ENCODE results near the gene HCN2. TPM values are rescaled to one million over a fixed set of nuclear protein-coding genes. Genes with fewer than 3 reads are reported as not detected.
"Not testable (repeated sequence)": the region's sequence is repeated elsewhere in the genome, so short reads cannot be mapped to it uniquely, and the experiment has no call there.

Gene HCN2
- total RNA-seq, 2 experiments from 2014 or later = 0.84 to 1.3 TPM

DNA sequence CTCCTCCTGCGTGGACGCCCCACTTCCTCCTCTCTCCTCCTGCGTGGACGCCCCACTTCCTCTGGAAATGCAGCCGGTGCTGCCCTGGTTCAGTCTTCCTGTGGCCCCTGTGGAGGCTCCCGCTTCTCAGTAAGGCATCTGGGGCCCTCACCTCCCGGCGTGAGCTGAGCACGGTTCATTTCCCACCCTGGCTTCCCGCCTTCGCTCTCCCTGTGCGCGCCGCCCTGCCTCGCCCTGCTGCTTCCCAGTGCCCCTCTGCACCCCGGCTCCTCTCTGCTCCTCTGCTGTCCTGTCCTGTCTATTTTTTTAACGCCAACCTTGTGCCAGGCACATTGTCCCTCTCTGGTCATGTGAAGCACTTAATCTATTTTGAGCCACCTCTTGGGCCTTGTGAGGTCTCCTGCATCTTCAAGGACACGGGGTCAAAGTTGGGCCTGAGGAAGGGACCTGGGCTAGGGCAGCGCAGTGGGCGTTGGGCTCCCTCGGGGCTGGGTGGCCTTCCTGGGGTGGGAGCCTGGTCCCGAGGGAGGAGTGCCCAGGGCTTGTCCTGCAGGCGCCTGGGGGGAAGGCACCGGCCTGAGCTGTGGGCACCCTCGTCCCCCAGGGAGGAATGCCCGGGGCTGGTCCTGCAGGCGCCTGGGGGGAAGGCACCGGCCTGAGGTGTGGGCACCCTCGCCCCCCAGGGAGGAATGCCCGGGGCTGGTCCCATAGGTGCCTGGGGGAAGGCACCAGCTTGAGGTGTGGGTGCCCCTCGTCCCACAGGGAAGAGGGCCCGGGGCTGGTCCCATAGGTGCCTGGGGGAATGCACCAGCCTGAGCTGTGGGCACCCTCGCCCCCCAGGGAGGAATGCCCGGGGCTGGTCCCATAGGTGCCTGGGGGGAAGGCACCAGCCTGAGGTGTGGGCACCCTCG lies 13.0 kb downstream of the HCN2 start:
- Mint-ChIP-seq H3K4me3 (no peak overlapping the region), H3K36me3 (ENCODE audit: low read depth) (no peaks in the 10 kb centered on the region)
- POLR2A ChIA-PET = no interaction called here

DNA sequence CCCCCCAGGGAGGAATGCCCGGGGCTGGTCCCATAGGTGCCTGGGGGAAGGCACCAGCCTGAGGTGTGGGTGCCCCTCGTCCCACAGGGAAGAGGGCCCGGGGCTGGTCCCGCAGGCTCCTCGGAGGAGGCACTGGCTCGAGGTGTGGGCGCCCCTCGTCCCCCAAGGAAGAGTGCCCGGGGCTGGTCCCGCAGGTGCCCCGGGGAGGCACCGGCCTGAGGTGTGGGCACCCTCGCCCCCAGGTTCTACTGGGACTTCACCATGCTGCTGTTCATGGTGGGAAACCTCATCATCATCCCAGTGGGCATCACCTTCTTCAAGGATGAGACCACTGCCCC lies 13.6 kb downstream of the HCN2 start:
- H3K4me1 Mint-ChIP-seq (ENCODE audit: low read depth); H3K4me3 Mint-ChIP-seq; H3K27ac Mint-ChIP-seq; DNase-seq; H3K27me3 Mint-ChIP-seq (ENCODE audit: low read depth); H3K9me3 Mint-ChIP-seq (ENCODE audit: insufficient read depth); CTCF ChIA-PET; H3K36me3 Mint-ChIP-seq (ENCODE audit: low read depth); POLR2A ChIA-PET; ATAC-seq: not testable (repeated sequence)

More for the DNA sequence above, 13.0 kb downstream of the HCN2 start:
- ATAC-seq (no peak), DNase-seq (no peak)
- H3K9me3 Mint-ChIP-seq (ENCODE audit: insufficient read depth) = no peaks in the 10 kb centered on the region
- H3K27ac Mint-ChIP-seq = no peak overlapping the region
- H3K4me1 Mint-ChIP-seq (ENCODE audit: low read depth) = no peaks in the 10 kb centered on the region
- H3K27me3 Mint-ChIP-seq (ENCODE audit: low read depth) = no peaks in the 10 kb centered on the region
- CTCF ChIA-PET = no interaction called here

DNA sequence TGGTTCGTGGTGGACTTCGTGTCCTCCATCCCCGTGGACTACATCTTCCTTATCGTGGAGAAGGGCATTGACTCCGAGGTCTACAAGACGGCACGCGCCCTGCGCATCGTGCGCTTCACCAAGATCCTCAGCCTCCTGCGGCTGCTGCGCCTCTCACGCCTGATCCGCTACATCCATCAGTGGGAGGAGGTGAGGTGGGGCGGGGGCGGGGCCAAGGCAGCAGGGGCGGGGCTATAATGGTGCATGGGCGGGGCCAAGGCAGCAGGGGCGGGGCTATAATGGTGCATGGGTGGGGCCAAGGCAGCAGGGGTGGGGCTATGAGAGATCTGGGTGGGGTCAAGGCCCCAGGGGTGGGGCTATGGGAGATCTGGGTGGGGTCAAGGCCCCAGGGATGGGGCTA lies 14.1 kb downstream of the HCN2 start:
- H3K9me3 Mint-ChIP-seq (ENCODE audit: insufficient read depth); H3K27ac Mint-ChIP-seq; H3K4me3 Mint-ChIP-seq; H3K36me3 Mint-ChIP-seq (ENCODE audit: low read depth); H3K4me1 Mint-ChIP-seq (ENCODE audit: low read depth); DNase-seq; H3K27me3 Mint-ChIP-seq (ENCODE audit: low read depth); POLR2A ChIA-PET; CTCF ChIA-PET: not testable (repeated sequence)
- peak; percentile 37 for ATAC-seq

DNA sequence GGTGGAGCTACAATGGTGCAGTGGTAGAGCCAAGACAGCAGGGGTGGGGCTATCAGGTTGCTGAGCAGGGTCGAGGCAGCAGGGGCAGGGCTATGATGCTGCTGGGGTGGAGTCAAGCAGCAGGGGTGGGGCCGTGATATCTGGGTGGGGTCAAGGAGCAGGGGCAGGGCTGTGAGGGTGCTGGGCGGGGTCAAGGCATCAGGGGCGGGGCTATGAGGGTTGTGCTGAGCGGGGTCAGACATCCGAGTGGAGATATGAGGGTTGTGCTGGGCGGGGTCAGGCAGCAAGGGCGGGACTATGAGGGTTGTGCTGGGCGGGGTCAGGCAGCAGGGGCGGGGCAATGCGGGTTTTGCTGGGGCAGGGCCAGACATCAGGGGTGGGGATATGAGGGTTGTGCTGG lies 14.7 kb downstream of the HCN2 start:
- no peaks in the 10 kb centered on the region for H3K9me3 Mint-ChIP-seq (ENCODE audit: insufficient read depth)
- no peaks in the 10 kb centered on the region for H3K36me3 Mint-ChIP-seq (ENCODE audit: low read depth)
- peaks cover under 1% of the 10 kb centered on the region for H3K4me1 Mint-ChIP-seq (ENCODE audit: low read depth)
- H3K27me3 Mint-ChIP-seq (ENCODE audit: low read depth) = no peaks in the 10 kb centered on the region
- DNase-seq = peak; percentile 57
- H3K4me3 Mint-ChIP-seq = no peak overlapping the region
- ATAC-seq = peak; percentile 63
- H3K27ac Mint-ChIP-seq = no peak overlapping the region
- POLR2A ChIA-PET = no interaction called here
- CTCF ChIA-PET = no interaction called here

DNA sequence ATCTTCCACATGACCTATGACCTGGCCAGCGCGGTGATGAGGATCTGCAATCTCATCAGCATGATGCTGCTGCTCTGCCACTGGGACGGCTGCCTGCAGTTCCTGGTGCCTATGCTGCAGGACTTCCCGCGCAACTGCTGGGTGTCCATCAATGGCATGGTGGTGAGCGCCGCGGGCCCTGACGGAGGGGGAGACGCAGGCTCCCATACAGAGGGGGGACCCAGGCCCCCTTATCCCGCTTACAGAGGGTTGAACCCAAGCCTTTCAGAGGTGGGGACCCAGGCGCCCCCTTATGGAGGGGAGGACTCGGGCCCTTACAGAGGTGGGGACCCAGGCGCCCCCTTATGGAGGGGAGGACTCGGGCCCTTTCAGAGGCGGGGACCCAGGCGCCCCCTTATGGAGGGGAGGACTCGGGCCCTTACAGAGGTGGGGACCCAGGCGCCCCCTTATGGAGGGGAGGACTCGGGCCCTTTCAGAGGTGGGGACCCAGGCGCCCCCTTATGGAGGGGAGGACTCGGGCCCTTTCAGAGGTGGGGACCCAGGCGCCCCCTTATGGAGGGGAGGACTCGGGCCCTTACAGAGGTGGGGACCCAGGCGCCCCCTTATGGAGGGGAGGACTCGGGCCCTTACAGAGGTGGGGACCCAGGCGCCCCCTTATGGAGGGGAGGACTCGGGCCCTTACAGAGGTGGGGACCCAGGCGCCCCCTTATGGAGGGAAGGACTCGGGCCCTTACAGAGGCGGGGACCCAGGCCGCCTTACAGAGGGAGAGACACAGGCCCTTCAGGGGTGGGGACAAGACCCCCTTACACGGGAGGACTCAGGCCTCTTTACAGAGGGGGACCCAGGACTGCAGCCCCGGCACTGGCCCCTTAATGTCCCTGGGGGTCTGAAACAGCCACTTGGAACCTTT lies 15.6 kb downstream of the HCN2 start:
- POLR2A ChIA-PET; H3K36me3 Mint-ChIP-seq (ENCODE audit: low read depth); H3K4me3 Mint-ChIP-seq; H3K9me3 Mint-ChIP-seq (ENCODE audit: insufficient read depth); H3K4me1 Mint-ChIP-seq (ENCODE audit: low read depth); H3K27me3 Mint-ChIP-seq (ENCODE audit: low read depth); CTCF ChIA-PET; H3K27ac Mint-ChIP-seq: not testable (repeated sequence)
- DNase-seq (peak; percentile 40), ATAC-seq (peak; percentile 21)

DNA sequence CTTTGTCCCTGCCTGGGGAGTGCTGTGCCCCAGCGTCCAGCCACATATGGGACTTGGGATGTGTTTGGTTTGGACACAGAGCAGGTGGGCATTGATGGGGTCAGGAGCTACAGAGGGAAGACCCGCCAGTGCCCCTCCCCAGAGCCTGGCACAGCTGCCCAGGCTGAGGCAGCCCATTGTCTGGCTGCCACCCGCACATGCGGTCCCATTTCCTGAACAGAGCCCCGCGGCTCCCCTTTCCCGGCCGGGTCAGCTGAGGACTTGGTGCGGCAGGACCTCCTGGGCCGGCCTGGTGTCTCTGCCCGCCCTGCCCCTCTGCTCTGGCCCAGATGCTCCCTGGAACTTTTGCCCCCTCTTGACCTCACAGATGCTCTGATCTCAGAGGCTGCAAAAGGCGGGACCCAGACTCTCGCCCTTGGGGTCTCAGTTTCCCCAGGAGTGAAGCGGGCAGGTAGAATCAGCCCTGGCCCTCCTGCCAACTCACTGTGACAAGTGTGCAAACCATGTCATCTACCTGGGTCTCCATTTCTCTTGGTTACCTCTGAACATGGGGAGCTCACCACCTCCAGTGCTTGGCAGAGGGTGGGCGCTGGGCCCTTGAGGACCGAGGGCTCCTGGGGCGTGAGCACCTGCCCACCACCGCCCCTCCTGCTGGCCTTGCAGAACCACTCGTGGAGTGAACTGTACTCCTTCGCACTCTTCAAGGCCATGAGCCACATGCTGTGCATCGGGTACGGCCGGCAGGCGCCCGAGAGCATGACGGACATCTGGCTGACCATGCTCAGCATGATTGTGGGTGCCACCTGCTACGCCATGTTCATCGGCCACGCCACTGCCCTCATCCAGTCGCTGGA lies 17.8 kb downstream of the HCN2 start:
- H3K4me1 Mint-ChIP-seq (ENCODE audit: low read depth) = peaks cover 18% of the 10 kb centered on the region
- no peaks in the 10 kb centered on the region for H3K9me3 Mint-ChIP-seq (ENCODE audit: insufficient read depth)
- H3K27me3 Mint-ChIP-seq (ENCODE audit: low read depth) = no peaks in the 10 kb centered on the region
- no peak overlapping the region for H3K27ac Mint-ChIP-seq
- ATAC-seq = no peak
- POLR2A ChIA-PET = no interaction called here
- CTCF ChIA-PET = no interaction called here
- no peak for DNase-seq
- H3K4me3 Mint-ChIP-seq = no peak overlapping the region
- H3K36me3 Mint-ChIP-seq (ENCODE audit: low read depth) = no peaks in the 10 kb centered on the region

DNA sequence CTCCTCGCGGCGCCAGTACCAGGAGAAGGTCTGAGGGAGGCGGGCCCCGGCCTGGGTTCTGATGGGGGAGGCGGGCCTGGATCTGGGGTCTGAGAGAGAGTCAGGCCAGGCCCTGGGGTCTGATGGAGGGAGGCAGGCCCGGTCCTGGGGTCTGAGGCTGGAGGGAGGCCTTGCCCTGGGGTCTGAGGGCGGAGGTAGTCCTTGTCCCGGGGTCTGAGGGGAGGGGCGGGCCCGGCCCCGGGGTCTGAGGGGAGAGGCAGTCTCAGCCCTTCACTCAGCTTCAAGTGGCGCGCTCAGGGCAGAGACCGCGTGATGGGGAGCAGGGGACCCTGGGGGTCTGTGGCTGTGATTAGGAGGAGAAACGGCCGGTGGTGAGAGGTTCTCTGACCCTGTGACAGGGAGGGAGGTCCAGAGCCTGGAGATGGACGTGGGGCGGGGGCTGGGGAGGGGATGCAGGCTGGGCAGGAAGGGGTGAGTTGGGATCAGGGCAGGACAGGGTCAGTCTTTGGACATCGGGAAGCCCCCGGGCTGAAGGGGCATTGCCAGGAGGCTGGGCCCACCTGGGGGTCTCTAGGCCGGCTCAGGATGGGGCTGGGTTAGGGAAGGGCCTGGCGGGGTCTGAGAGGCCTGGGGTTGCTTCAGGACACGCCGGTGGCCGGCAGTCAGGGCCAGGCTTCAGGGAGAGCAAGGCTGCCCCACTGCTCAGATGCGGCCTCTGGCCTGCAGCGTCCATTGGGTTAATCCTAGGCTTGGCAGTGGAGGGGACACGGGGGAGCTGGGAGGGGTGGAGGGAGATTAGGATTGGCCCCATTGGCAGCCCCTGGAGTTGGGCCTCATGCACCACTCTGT lies 18.7 kb downstream of the HCN2 start:
- DNase-seq (no peak), ATAC-seq (no peak)
- Mint-ChIP-seq H3K27ac (no peak overlapping the region), H3K9me3 (ENCODE audit: insufficient read depth) (no peaks in the 10 kb centered on the region), H3K27me3 (ENCODE audit: low read depth) (no peaks in the 10 kb centered on the region), H3K4me1 (ENCODE audit: low read depth) (peaks cover 18% of the 10 kb centered on the region), H3K4me3 (no peak overlapping the region), H3K36me3 (ENCODE audit: low read depth) (no peaks in the 10 kb centered on the region)
- ChIA-PET POLR2A (no interaction called here), CTCF (no interaction called here)

DNA sequence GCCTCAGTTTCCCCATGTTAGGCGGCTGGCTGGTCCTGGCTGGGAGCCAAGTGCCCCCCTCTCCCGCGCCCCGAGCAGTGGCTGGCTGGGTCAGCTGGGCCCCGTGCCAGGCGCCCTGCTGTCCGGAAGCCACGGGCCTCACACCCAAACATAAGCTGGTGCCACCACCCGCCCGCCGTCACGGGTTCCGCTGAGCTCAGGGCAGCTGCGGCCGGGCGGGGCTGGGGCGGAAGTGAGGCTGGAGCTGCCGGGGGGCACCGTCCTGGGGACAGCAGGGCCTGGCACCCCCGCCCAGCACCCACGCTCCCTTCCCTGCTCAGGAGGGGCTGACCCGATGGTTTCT lies 19.3 kb downstream of the HCN2 start:
- ATAC-seq (no peak), DNase-seq (no peak)
- CTCF ChIA-PET = no interaction called here
- no peaks in the 10 kb centered on the region for H3K27me3 Mint-ChIP-seq (ENCODE audit: low read depth)
- no peak overlapping the region for H3K4me3 Mint-ChIP-seq
- POLR2A ChIA-PET = no interaction called here
- H3K27ac Mint-ChIP-seq = no peak overlapping the region
- H3K9me3 Mint-ChIP-seq (ENCODE audit: insufficient read depth) = no peaks in the 10 kb centered on the region
- peaks cover under 1% of the 10 kb centered on the region for H3K36me3 Mint-ChIP-seq (ENCODE audit: low read depth)
- H3K4me1 Mint-ChIP-seq (ENCODE audit: low read depth) = peaks cover 18% of the 10 kb centered on the region

DNA sequence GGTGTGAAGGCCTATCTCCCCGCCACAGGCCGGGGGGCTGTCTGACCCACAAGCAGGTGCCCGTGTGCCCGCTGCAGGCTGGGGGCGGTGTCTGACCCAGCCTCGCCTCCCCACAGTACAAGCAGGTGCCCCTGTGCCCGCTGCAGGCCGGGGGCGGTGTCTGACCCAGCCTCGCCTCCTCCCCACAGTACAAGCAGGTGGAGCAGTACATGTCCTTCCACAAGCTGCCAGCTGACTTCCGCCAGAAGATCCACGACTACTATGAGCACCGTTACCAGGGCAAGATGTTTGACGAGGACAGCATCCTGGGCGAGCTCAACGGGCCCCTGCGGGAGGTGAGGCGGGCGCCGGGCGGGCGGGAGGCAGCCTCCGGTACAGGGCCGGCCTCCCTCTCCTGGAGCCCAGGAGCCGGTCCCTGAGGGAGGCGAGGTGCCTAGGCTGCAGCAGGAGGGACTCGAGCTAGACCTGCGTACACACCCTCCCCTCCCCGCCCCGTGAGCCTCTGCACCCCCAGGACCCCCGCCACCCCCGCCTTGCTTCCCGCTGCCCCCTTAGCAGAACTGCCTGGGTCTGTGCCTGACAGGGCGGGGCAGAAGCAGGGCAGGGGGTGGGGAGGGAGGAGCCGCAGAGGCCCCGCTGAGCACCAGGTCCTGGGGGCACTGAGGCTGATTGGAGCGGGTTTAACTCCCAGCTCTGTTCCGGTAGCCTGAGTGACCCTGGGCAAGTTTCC lies 20.6 kb downstream of the HCN2 start:
- no peaks in the 10 kb centered on the region for H3K9me3 Mint-ChIP-seq (ENCODE audit: insufficient read depth)
- peak overlapping the region; percentile 96 for H3K27ac Mint-ChIP-seq
- ChIA-PET POLR2A (interaction anchor here (1.2 kb wide), 1 partner anchor 15 kb away, joined by 3 read pairs; no protein-coding TSS in a partner anchor), CTCF (interaction anchor here (1.6 kb wide), 1 partner anchor 78 kb away, joined by 4 read pairs; the partner anchor contains the start of gene CDC34)
- peak; percentile 50 for ATAC-seq
- peak; percentile 63 for DNase-seq
- no peaks in the 10 kb centered on the region for H3K27me3 Mint-ChIP-seq (ENCODE audit: low read depth)
- H3K36me3 Mint-ChIP-seq (ENCODE audit: low read depth) = peaks cover 9% of the 10 kb centered on the region
- H3K4me1 Mint-ChIP-seq (ENCODE audit: low read depth) = peaks cover 20% of the 10 kb centered on the region
- peak overlapping the region; percentile 84 for H3K4me3 Mint-ChIP-seq

DNA sequence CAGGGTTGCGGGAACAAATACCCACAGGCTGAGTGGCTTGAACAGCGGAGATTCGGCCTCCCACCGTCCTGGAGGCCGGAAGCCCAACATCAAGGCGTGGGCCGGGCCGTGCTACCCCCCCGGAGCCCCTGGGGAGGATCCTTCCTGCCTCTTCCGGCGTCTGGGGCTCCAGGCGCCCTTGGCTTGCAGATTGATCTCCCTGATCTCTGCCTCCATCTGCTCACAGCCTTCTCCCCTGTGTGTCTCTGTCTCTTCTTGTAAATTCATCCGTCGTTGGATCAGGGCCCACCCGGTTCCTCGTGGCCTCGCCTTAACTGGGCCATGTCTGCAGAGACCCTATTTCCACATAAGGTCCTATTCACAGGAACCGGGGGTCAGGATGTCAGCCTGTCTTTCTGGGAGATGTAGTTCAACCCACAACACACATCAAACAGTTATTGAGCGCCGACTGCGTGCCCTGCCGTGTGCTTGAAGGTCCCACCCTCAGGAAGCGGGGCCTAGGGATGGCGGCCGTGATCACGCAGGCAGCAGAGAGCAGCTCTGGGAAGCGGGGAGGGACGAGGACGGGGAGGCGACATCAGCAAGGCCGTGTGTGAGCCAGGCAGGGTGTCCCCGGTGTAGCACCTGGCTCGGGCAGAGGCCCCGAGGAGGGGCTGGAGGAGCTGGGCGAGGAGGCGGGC lies 21.3 kb downstream of the HCN2 start:
- Mint-ChIP-seq H3K4me1 (ENCODE audit: low read depth) (peaks cover 23% of the 10 kb centered on the region), H3K36me3 (ENCODE audit: low read depth) (peaks cover 12% of the 10 kb centered on the region), H3K9me3 (ENCODE audit: insufficient read depth) (no peaks in the 10 kb centered on the region), H3K4me3 (peak overlapping the region; percentile 84), H3K27me3 (ENCODE audit: low read depth) (peaks cover 2% of the 10 kb centered on the region), H3K27ac (peak overlapping the region; percentile 96)
- ATAC-seq (peak; percentile 74), DNase-seq (peak; percentile 80)
- CTCF ChIA-PET = interaction anchor here (1.0 to 2.1 kb wide), 4 partner anchors 27 to 100 kb away, joined by 3 to 6 read pairs (median 4); partner anchors contain the start of gene CDC34
- POLR2A ChIA-PET = interaction anchor here (0.9 to 1.2 kb wide), 2 partner anchors 14 to 52 kb away, joined by 3 to 5 read pairs; partner anchors contain the start of gene RNF126
